Measurements from ENCODE around the gene MAP3K21.

MAP3K21 gene

GRCh38 chr1:233354983-233355382, 27.5 kb downstream of the MAP3K21 start:
- Histone ChIP-seq H3K4me3 (ENCODE audit: low read length) (no peak overlapping the region), H3K27me3 (ENCODE audit: control insufficient read depth, insufficient read depth, low read length) (no peaks in the 10 kb centered on the region), H3K36me3 (ENCODE audit: control insufficient read depth, insufficient read depth, low read length) (no peaks in the 10 kb centered on the region), H3K9ac (ENCODE audit: low read length) (no peak overlapping the region), H3K27ac (ENCODE audit: low read depth, low read length) (no peak overlapping the region), H3K4me1 (ENCODE audit: control insufficient read depth, insufficient read depth, low read length) (no peaks in the 10 kb centered on the region)

- Histone ChIP-seq H3K27me3 (ENCODE audit: control insufficient read depth, insufficient read depth, low read length) (no peaks in the 10 kb centered on the region), H3K27ac (ENCODE audit: low read depth, low read length) (no peak overlapping the region), H3K36me3 (ENCODE audit: control insufficient read depth, insufficient read depth, low read length) (no peaks in the 10 kb centered on the region), H3K9ac (ENCODE audit: low read length) (no peak overlapping the region), H3K4me1 (ENCODE audit: control insufficient read depth, insufficient read depth, low read length) (no peaks in the 10 kb centered on the region), H3K4me3 (ENCODE audit: low read length) (no peak overlapping the region)
Measured at GRCh38 chr1:233355841-233356704, 28.5 kb downstream of the MAP3K21 start.

GRCh38 chr1:233356705-233356987, 29.1 kb downstream of the MAP3K21 start:
- no peak overlapping the region for H3K9ac ChIP-seq (ENCODE audit: low read length)

GRCh38 chr1:233357595-233358397, 30.3 kb downstream of the MAP3K21 start:
- no peak overlapping the region for H3K4me3 ChIP-seq (ENCODE audit: low read length)
- H3K27ac ChIP-seq (ENCODE audit: low read depth, low read length): no peak overlapping the region
- no peaks in the 10 kb centered on the region for H3K4me1 ChIP-seq (ENCODE audit: control insufficient read depth, insufficient read depth, low read length)
- no peaks in the 10 kb centered on the region for H3K36me3 ChIP-seq (ENCODE audit: control insufficient read depth, insufficient read depth, low read length)
- H3K27me3 ChIP-seq (ENCODE audit: control insufficient read depth, insufficient read depth, low read length): no peaks in the 10 kb centered on the region
- H3K9ac ChIP-seq (ENCODE audit: low read length): no peak overlapping the region

More at GRCh38 chr1:233356705-233356987, 29.1 kb downstream of the MAP3K21 start:
- H3K27ac ChIP-seq (ENCODE audit: low read depth, low read length): no peak overlapping the region
- no peaks in the 10 kb centered on the region for H3K27me3 ChIP-seq (ENCODE audit: control insufficient read depth, insufficient read depth, low read length)
- no peak overlapping the region for H3K4me3 ChIP-seq (ENCODE audit: low read length)
- no peaks in the 10 kb centered on the region for H3K36me3 ChIP-seq (ENCODE audit: control insufficient read depth, insufficient read depth, low read length)
- H3K4me1 ChIP-seq (ENCODE audit: control insufficient read depth, insufficient read depth, low read length): no peaks in the 10 kb centered on the region

GRCh38 chr1:233359431-233359830, 31.9 kb downstream of the MAP3K21 start:
- H3K36me3 ChIP-seq (ENCODE audit: control insufficient read depth, insufficient read depth, low read length): no peaks in the 10 kb centered on the region
- H3K4me1 ChIP-seq (ENCODE audit: control insufficient read depth, insufficient read depth, low read length): no peaks in the 10 kb centered on the region
- H3K27me3 ChIP-seq (ENCODE audit: control insufficient read depth, insufficient read depth, low read length): no peaks in the 10 kb centered on the region
- no peak overlapping the region for H3K4me3 ChIP-seq (ENCODE audit: low read length)
- H3K27ac ChIP-seq (ENCODE audit: low read depth, low read length): no peak overlapping the region
- no peak overlapping the region for H3K9ac ChIP-seq (ENCODE audit: low read length)

- Histone ChIP-seq H3K27ac (ENCODE audit: low read depth, low read length) (no peak overlapping the region), H3K9ac (ENCODE audit: low read length) (no peak overlapping the region), H3K4me1 (ENCODE audit: control insufficient read depth, insufficient read depth, low read length) (no peaks in the 10 kb centered on the region), H3K36me3 (ENCODE audit: control insufficient read depth, insufficient read depth, low read length) (no peaks in the 10 kb centered on the region), H3K27me3 (ENCODE audit: control insufficient read depth, insufficient read depth, low read length) (no peaks in the 10 kb centered on the region), H3K4me3 (ENCODE audit: low read length) (no peak overlapping the region)
Measured at GRCh38 chr1:233359905-233360304, 32.4 kb downstream of the MAP3K21 start.

- Histone ChIP-seq H3K27me3 (ENCODE audit: control insufficient read depth, insufficient read depth, low read length) (no peaks in the 10 kb centered on the region), H3K36me3 (ENCODE audit: control insufficient read depth, insufficient read depth, low read length) (no peaks in the 10 kb centered on the region), H3K27ac (ENCODE audit: low read depth, low read length) (no peak overlapping the region), H3K4me1 (ENCODE audit: control insufficient read depth, insufficient read depth, low read length) (no peaks in the 10 kb centered on the region), H3K9ac (ENCODE audit: low read length) (no peak overlapping the region), H3K4me3 (ENCODE audit: low read length) (no peak overlapping the region)
Measured at GRCh38 chr1:233360525-233361102, 33.1 kb downstream of the MAP3K21 start.

- no peaks in the 10 kb centered on the region for H3K27me3 ChIP-seq (ENCODE audit: control insufficient read depth, insufficient read depth, low read length)
- no peak overlapping the region for H3K9ac ChIP-seq (ENCODE audit: low read length)
- H3K4me1 ChIP-seq (ENCODE audit: control insufficient read depth, insufficient read depth, low read length): no peaks in the 10 kb centered on the region
- H3K4me3 ChIP-seq (ENCODE audit: low read length): no peak overlapping the region
- H3K36me3 ChIP-seq (ENCODE audit: control insufficient read depth, insufficient read depth, low read length): no peaks in the 10 kb centered on the region
- no peak overlapping the region for H3K27ac ChIP-seq (ENCODE audit: low read depth, low read length)
Measured at GRCh38 chr1:233361876-233362275, 34.4 kb downstream of the MAP3K21 start.

- Histone ChIP-seq H3K36me3 (ENCODE audit: control insufficient read depth, insufficient read depth, low read length) (no peaks in the 10 kb centered on the region), H3K9ac (ENCODE audit: low read length) (no peak overlapping the region), H3K27ac (ENCODE audit: low read depth, low read length) (no peak overlapping the region), H3K4me1 (ENCODE audit: control insufficient read depth, insufficient read depth, low read length) (no peaks in the 10 kb centered on the region), H3K27me3 (ENCODE audit: control insufficient read depth, insufficient read depth, low read length) (no peaks in the 10 kb centered on the region), H3K4me3 (ENCODE audit: low read length) (no peak overlapping the region)
Measured at GRCh38 chr1:233362743-233363142, 35.2 kb downstream of the MAP3K21 start.

- Histone ChIP-seq H3K27me3 (ENCODE audit: control insufficient read depth, insufficient read depth, low read length) (no peaks in the 10 kb centered on the region), H3K4me3 (ENCODE audit: low read length) (no peak overlapping the region), H3K36me3 (ENCODE audit: control insufficient read depth, insufficient read depth, low read length) (no peaks in the 10 kb centered on the region), H3K9ac (ENCODE audit: low read length) (no peak overlapping the region), H3K27ac (ENCODE audit: low read depth, low read length) (no peak overlapping the region), H3K4me1 (ENCODE audit: control insufficient read depth, insufficient read depth, low read length) (no peaks in the 10 kb centered on the region)
Measured at GRCh38 chr1:233364026-233364425, 36.5 kb downstream of the MAP3K21 start.

GRCh38 chr1:233364695-233365539, 37.4 kb downstream of the MAP3K21 start:
- no peak overlapping the region for H3K4me3 ChIP-seq (ENCODE audit: low read length)
- H3K4me1 ChIP-seq (ENCODE audit: control insufficient read depth, insufficient read depth, low read length): no peaks in the 10 kb centered on the region

GRCh38 chr1:233366575-233366974, 39.1 kb downstream of the MAP3K21 start:
- Histone ChIP-seq H3K4me1 (ENCODE audit: control insufficient read depth, insufficient read depth, low read length) (no peaks in the 10 kb centered on the region), H3K36me3 (ENCODE audit: control insufficient read depth, insufficient read depth, low read length) (no peaks in the 10 kb centered on the region), H3K4me3 (ENCODE audit: low read length) (no peak overlapping the region), H3K9ac (ENCODE audit: low read length) (no peak overlapping the region), H3K27ac (ENCODE audit: low read depth, low read length) (no peak overlapping the region), H3K27me3 (ENCODE audit: control insufficient read depth, insufficient read depth, low read length) (no peaks in the 10 kb centered on the region)

More at GRCh38 chr1:233364695-233365539, 37.4 kb downstream of the MAP3K21 start:
- H3K9ac ChIP-seq (ENCODE audit: low read length): no peak overlapping the region
- H3K27me3 ChIP-seq (ENCODE audit: control insufficient read depth, insufficient read depth, low read length): no peaks in the 10 kb centered on the region
- H3K36me3 ChIP-seq (ENCODE audit: control insufficient read depth, insufficient read depth, low read length): no peaks in the 10 kb centered on the region
- no peak overlapping the region for H3K27ac ChIP-seq (ENCODE audit: low read depth, low read length)

Measured in rectal smooth muscle tissue (tissue), 1 donor.